Endothelial cell of umbilical vein (primary cell): ENCODE data around the gene DMPK. TPM values are rescaled to one million over a fixed set of nuclear protein-coding genes. Genes with fewer than 3 reads are reported as not detected.

Experiments used
- BruUV-seq: library from RNA; stranded (reverse); fragments of 400-500 nt; replicated peaks from 2 replicates; lab custom pipeline; 2021; lab: Mats Ljungman, UMichigan
- CTCF ChIA-PET: fragments of 300-600, 350-600 bp; sonication (Branson Sonifier 250); formaldehyde crosslinking; loops from one replicate; lab custom pipeline; 2021; ENCODE audit warnings: antibody characterized with exemption, inconsistent platforms; lab: Charles Lee
- POLR2A ChIA-PET: fragments of 300-600, 350-600 bp; sonication (Branson Sonifier 250); formaldehyde crosslinking; loops from one replicate; lab custom pipeline; 2021; ENCODE audit warnings: antibody characterized with exemption, inconsistent platforms; lab: Charles Lee
- DNase-seq: peaks from one replicate; pipeline ENCODE4 v3.0.0-alpha.2; 2011; ENCODE audit warnings: low read depth, low spot score
- FAIRE-seq: peaks from 2 replicates; lab custom pipeline; 2011; peaks lifted over from hg19 to GRCh38; lab: Jason Lieb, UNC
- H2AFZ ChIP-seq: 2 replicates; pipeline ENCODE4 v1.6.0; 2012; ENCODE audit warnings: low read depth, low read length, control low read depth, inconsistent platforms
- H3K27ac ChIP-seq: 2 replicates; pipeline ENCODE4 v1.5.1; 2011; ENCODE audit warnings: low read depth, mild to moderate bottlenecking, control low read depth, low read length, moderate library complexity; ENCODE audit not compliant: insufficient read depth
- H3K27me3 ChIP-seq, 2 experiments: 2 replicates each; pipeline versions ENCODE4 v1.6.0 to v1.6.1; 2011; ENCODE audit warnings: low read length in 2 of 2, mixed read lengths in 1 of 2; ENCODE audit not compliant: control insufficient read depth in 2 of 2, insufficient read depth in 2 of 2
- H3K36me3 ChIP-seq, 2 experiments: 2 replicates in 1 of 2; 3 replicates in 1 of 2; pipeline ENCODE4 v1.5.1; 2011; ENCODE audit warnings: low read length in 2 of 2, mild to moderate bottlenecking in 1 of 2, moderate library complexity in 1 of 2; ENCODE audit not compliant: control insufficient read depth in 2 of 2, insufficient read depth in 2 of 2; ENCODE audit errors: extremely low read depth in 1 of 2
- H3K4me1 ChIP-seq: 3 replicates; pipeline ENCODE4 v1.5.1; 2011; ENCODE audit warnings: mild to moderate bottlenecking, low read length; ENCODE audit not compliant: control insufficient read depth, insufficient read depth; ENCODE audit errors: extremely low read depth
- H3K4me2 ChIP-seq: 2 replicates; pipeline ENCODE4 v1.6.1; 2011; ENCODE audit warnings: low read length, control low read depth, mixed read lengths; ENCODE audit not compliant: insufficient read depth
- H3K4me3 ChIP-seq, 3 experiments: fragments of 200-600 bp in 1 of 3; sonication (generic), shearing (Covaris generic) in 1 of 3; replicated peaks in 1 of 3; 2 replicates each; pipeline ENCODE4 v1.5.1; 2011 to 2016; ENCODE audit warnings: control low read depth in 3 of 3, low read length in 3 of 3, mild to moderate bottlenecking in 2 of 3, inconsistent platforms in 1 of 3, low read depth in 1 of 3, moderate library complexity in 1 of 3; ENCODE audit not compliant: insufficient read depth in 1 of 3
- H3K79me2 ChIP-seq: 2 replicates; pipeline ENCODE4 v1.6.0; 2012; ENCODE audit warnings: low read length, inconsistent platforms; ENCODE audit not compliant: control insufficient read depth, insufficient read depth
- H3K9ac ChIP-seq: replicated peaks from 2 replicates; pipeline ENCODE3; 2011; ENCODE audit warnings: low read length, control low read depth; ENCODE audit not compliant: insufficient read depth; ENCODE audit errors: extremely low read depth
- H3K9me1 ChIP-seq: replicated peaks from 3 replicates; pipeline ENCODE4 v1.6.0; 2011; ENCODE audit warnings: mild to moderate bottlenecking, low read length; ENCODE audit not compliant: control insufficient read depth, insufficient read depth; ENCODE audit errors: extremely low read depth
- H3K9me3 ChIP-seq: replicated peaks from 2 replicates; pipeline ENCODE4 v1.5.1; 2012; ENCODE audit warnings: low read length, inconsistent platforms; ENCODE audit not compliant: control insufficient read depth, insufficient read depth
- H4K20me1 ChIP-seq: replicated peaks from 2 replicates; pipeline ENCODE3; 2011; ENCODE audit warnings: mild to moderate bottlenecking, low read length; ENCODE audit not compliant: control insufficient read depth, insufficient read depth; ENCODE audit errors: extremely low read depth
- CTCF ChIP-seq, 2 donors: IDR thresholded peaks; 1 replicate in 1 of 2; 2 replicates in 1 of 2; pipeline ENCODE4 v1.5.1; 2011; ENCODE audit warnings: low read length in 2 of 2, mild to moderate bottlenecking in 2 of 2, moderate library complexity in 2 of 2, control low read depth in 1 of 2, inconsistent platforms in 1 of 2, low read depth in 1 of 2; ENCODE audit not compliant: insufficient read depth in 1 of 2; ENCODE audit errors: extremely low read depth in 1 of 2
- EZH2 ChIP-seq: IDR thresholded peaks from 2 replicates; pipeline ENCODE4 v1.6.1; 2012; ENCODE audit warnings: borderline replicate concordance, low read depth, mild to moderate bottlenecking, moderate library complexity, low read length, inconsistent platforms; ENCODE audit not compliant: severe bottlenecking
- FOS ChIP-seq: IDR thresholded peaks from 2 replicates; pipeline ENCODE4 v1.6.1; 2011; ENCODE audit warnings: mild to moderate bottlenecking, low read length, moderate library complexity, borderline replicate concordance; ENCODE audit not compliant: insufficient read depth
- GATA2 ChIP-seq: IDR thresholded peaks from 2 replicates; pipeline ENCODE4 v1.7.0; 2011; ENCODE audit warnings: low read depth, mild to moderate bottlenecking, moderate library complexity, mixed read lengths, low read length; ENCODE audit not compliant: insufficient read length, insufficient read depth
- JUN ChIP-seq: IDR thresholded peaks from 2 replicates; pipeline ENCODE4 v1.6.1; 2011; ENCODE audit warnings: borderline replicate concordance, low read depth; ENCODE audit not compliant: insufficient read length, insufficient read depth
- MYC ChIP-seq: IDR thresholded peaks from one replicate; pipeline ENCODE4 v1.6.1; 2011; ENCODE audit warnings: mild to moderate bottlenecking, low read depth, low read length
- POLR2A ChIP-seq: IDR thresholded peaks from 2 replicates; pipeline ENCODE4 v1.6.1; 2012; ENCODE audit warnings: low read depth, mild to moderate bottlenecking, control low read depth, low read length
- POLR2AphosphoS5 ChIP-seq: IDR thresholded peaks from 2 replicates; pipeline ENCODE4 v1.6.1; 2012; ENCODE audit warnings: low read depth, mild to moderate bottlenecking, control low read depth, low read length, moderate library complexity; ENCODE audit not compliant: insufficient read depth
- dilution Hi-C: fragments of 300-500 bp; cut with MboI; formaldehyde crosslinking; loops from one replicate; pipeline ENCODE4 v1.15.0; 2019; ENCODE audit warnings: low sequenced_read_pairs; ENCODE audit not compliant: extremely low pct_ligation_motif_present
- intact Hi-C: fragments of 100-400 bp; cut with micrococcal nuclease; formaldehyde crosslinking; loops from one replicate; pipeline ENCODE4 v1.10.0; 2022
- polyA plus RNA-seq, 4 experiments: library from polyadenylated mRNA; depleted of rRNA in 3 of 4; stranded (reverse) in 3 of 4; unstranded in 1 of 4; fragments of >200 nt; gene quantifications; 2 replicates each; pipeline versions ENCODE4 v1.2.1 to v1.2.3, GENCODE V29; 2011 to 2012; ENCODE audit warnings: missing spikeins in 1 of 4
- total RNA-seq: library from RNA; stranded (reverse); gene quantifications from 2 replicates; pipeline ENCODE4 v1.2.3, GENCODE V29; 2021

Gene DMPK
- total and polyA plus RNA-seq, 2 donors (not counting 3 experiments of a cell fraction or from before 2014, with no cell fraction given): 36.6 to 73.3 TPM

DNA sequence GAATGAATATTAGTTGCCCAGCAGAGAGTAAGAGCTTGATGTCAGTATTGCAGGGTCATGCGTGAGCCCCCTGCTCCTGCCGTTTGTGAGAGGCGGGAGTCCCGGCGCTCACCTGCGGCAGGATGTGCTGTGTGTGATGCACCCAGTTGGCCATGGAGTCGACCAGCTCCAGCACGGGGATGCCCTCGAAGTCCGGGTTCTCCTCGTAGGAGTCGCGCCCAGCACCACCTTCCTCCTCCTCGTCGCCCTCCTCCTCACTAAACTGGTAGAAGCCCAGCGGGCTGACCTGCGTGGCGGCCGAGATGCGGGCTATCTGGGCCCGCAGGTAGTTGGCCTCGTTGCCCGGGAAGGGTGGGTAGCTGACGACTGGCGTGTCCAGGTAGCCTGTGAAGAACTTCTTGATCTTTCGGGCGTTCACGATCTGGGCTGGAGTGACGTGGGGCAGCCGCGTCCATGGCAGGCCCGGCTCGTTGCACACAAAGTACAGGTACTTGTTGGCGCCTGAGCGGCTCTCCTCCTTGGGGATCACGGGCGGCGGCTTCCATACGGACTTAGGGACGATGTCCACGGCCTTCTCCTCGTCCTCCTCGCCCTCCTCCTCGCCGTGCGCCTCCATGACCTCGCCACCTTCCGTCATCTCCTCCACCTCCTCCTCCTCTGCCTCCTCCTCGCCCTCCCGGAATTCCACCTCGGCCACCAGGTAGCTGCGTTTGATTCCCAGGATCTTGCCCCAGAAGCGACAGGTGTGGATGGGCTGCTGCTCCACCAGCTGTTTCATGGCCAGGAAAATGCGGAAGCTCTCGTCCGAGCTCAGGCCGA is 22.1 kb upstream of the DMPK start:
- no peak for DNase-seq
- TF ChIP-seq FOS (no peak), EZH2 (no peak), CTCF (IDR thresholded peaks at IDR 0.05; ENCODE audit: extremely low read depth in 1 of 2, insufficient read depth in 1 of 2, low read depth in 1 of 2, low read length in 2 of 2) (no peak), MYC (no peak), POLR2AphosphoS5 (no peak), GATA2 (no peak), POLR2A (no peak), JUN (no peak)
- POLR2A ChIA-PET: no interaction called here
- H3K4me3 ChIP-seq: no peak overlapping the region
- no peaks in the 10 kb centered on the region for H3K36me3 ChIP-seq
- CTCF ChIA-PET: interaction anchor here (2.9 to 5.7 kb wide), 2 partner anchors 13 to 36 kb away, joined by 19 to 125 read pairs; partner anchors contain the start of gene SIX5
- H3K79me2 ChIP-seq: no peaks in the 10 kb centered on the region
- H3K27me3 ChIP-seq: no peaks in the 10 kb centered on the region
- H3K4me2 ChIP-seq: no peak overlapping the region
- dilution Hi-C loops (no loop called here), intact Hi-C loops (no loop called here)
- H3K9ac ChIP-seq: no peak overlapping the region
- no peak overlapping the region for H2AFZ ChIP-seq
- no peak for FAIRE-seq
- H3K9me1 ChIP-seq: no peaks in the 10 kb centered on the region
- no TSS peak for BruUV-seq
- H4K20me1 ChIP-seq: no peaks in the 10 kb centered on the region
- H3K27ac ChIP-seq: no peak overlapping the region
- H3K4me1 ChIP-seq: peaks cover under 1% of the 10 kb centered on the region
- no peaks in the 10 kb centered on the region for H3K9me3 ChIP-seq
